Measurements from ENCODE around the gene SSH2. TPM values are rescaled to one million over a fixed set of nuclear protein-coding genes. Genes with fewer than 3 reads are reported as not detected.
A peak's percentile ranks its signal among the peaks of the same experiment; 100 is the strongest.

The SSH2 gene
- total and polyA plus RNA-seq, 8 donors: 23.5 to 85.5 (median 24.1) TPM

GRCh38 chr17:29930409-29931010, 482 bp upstream of the SSH2 start:
- intact Hi-C loops (cut with DNase I): loop anchor here in 1 of 2 donors (2.0 to 10.0 kb wide), 2 partner anchors 122 to 296 kb away; no protein-coding TSS in a partner anchor
- peak; percentile 44 for ATAC-seq
- Histone ChIP-seq H3K27me3 (no peaks in the 10 kb centered on the region), H3K4me3 (peak overlapping the region; percentile 53 to 81), H3K27ac (peak overlapping the region; percentile 92), H3K4me1 (peaks cover 10 to 40% of the 10 kb centered on the region in 2 donors), H3K9me3 (no peaks in the 10 kb centered on the region), H3K36me3 (no peaks in the 10 kb centered on the region)
- TF ChIP-seq CTCF (IDR thresholded peaks at IDR 0.05): no peak
- peak in 2 of 4 donors; percentile 19 to 25 for DNase-seq

GRCh38 chr17:29929006-29929532, 959 bp downstream of the SSH2 start:
- DNase-seq (peak in 2 of 4 donors; percentile 7 to 28), ATAC-seq (peak; percentile 32)
- Histone ChIP-seq H3K36me3 (no peaks in the 10 kb centered on the region), H3K9me3 (no peaks in the 10 kb centered on the region), H3K27ac (peak overlapping the region; percentile 92), H3K4me1 (peaks cover 10 to 41% of the 10 kb centered on the region in 2 donors), H3K27me3 (no peaks in the 10 kb centered on the region), H3K4me3 (peak overlapping the region; percentile 53 to 81)
- intact Hi-C loops (cut with DNase I): no loop called here
- no peak for TF ChIP-seq CTCF (IDR thresholded peaks at IDR 0.05)

GRCh38 chr17:29927546-29927945, 2.5 kb downstream of the SSH2 start:
- no peak for TF ChIP-seq CTCF (IDR thresholded peaks at IDR 0.05)
- DNase-seq (no peak), ATAC-seq (no peak)
- Histone ChIP-seq H3K27ac (no peak overlapping the region), H3K36me3 (no peaks in the 10 kb centered on the region), H3K27me3 (no peaks in the 10 kb centered on the region), H3K4me3 (peak overlapping the region in 1 of 2 donors; percentile 81), H3K9me3 (no peaks in the 10 kb centered on the region), H3K4me1 (peaks cover 10 to 44% of the 10 kb centered on the region in 2 donors)
- intact Hi-C loops (cut with DNase I): no loop called here

- Histone ChIP-seq H3K36me3 (no peaks in the 10 kb centered on the region), H3K27ac (no peak overlapping the region), H3K4me1 (peaks cover 10 to 28% of the 10 kb centered on the region in 2 donors), H3K27me3 (no peaks in the 10 kb centered on the region), H3K9me3 (no peaks in the 10 kb centered on the region), H3K4me3 (no peak overlapping the region)
- intact Hi-C loops (cut with DNase I): no loop called here
- no peak for TF ChIP-seq CTCF (IDR thresholded peaks at IDR 0.05)
- DNase-seq (no peak), ATAC-seq (no peak)
Measured at GRCh38 chr17:29924786-29925185, 5.2 kb downstream of the SSH2 start.

- intact Hi-C loops (cut with DNase I): no loop called here
Measured at GRCh38 chr17:29918922-29919856, 10.8 kb downstream of the SSH2 start.

More at GRCh38 chr17:29918922-29919856, 10.8 kb downstream of the SSH2 start:
- Histone ChIP-seq H3K27ac (peak overlapping the region in 1 of 2 donors; percentile 48), H3K36me3 (peaks cover 0 to under 1% of the 10 kb centered on the region in 2 donors), H3K4me1 (peaks cover 7 to 19% of the 10 kb centered on the region in 2 donors), H3K4me3 (no peak overlapping the region), H3K9me3 (no peaks in the 10 kb centered on the region), H3K27me3 (no peaks in the 10 kb centered on the region)
- no peak for TF ChIP-seq CTCF (IDR thresholded peaks at IDR 0.05)
- DNase-seq (no peak), ATAC-seq (peak; percentile 85)
